ENCODE data around the gene SSBP4. TPM values are rescaled to one million over a fixed set of nuclear protein-coding genes. Genes with fewer than 3 reads are reported as not detected.

SSBP4 gene
- total and polyA plus RNA-seq, 9 of the 15 experiments (the other 6 are each of a cell fraction or from before 2014, with no cell fraction given), result 1.1 to 189 (median 39.0) TPM

GRCh38 chr19:18401580-18402112 is 17.6 kb upstream of the SSBP4 start (continued):
- TF ChIP-seq FOXP4 (CRISPR knock-in tag; IDR thresholded peaks at IDR 0.05; ENCODE audit: borderline replicate concordance) (no peak), MAFG (tag; conservative IDR thresholded peaks at IDR 0.05) (no peak), ZKSCAN1 (IDR thresholded peaks at IDR 0.05; ENCODE audit: low read depth, low read length) (0 out of 2 replicates have a peak, but pooled peaks have one; percentile 20), CBFA2T3 (IDR thresholded peaks at IDR 0.05) (peak; percentile 36; the same call in 1 of the 2 replicates), ZBTB40 (IDR thresholded peaks at IDR 0.05) (0 out of 2 replicates have a peak, but pooled peaks have one; percentile 39), ZBTB40 (CRISPR knock-in tag; IDR thresholded peaks at IDR 0.05) (no peak), ZNF224 (CRISPR knock-in tag; IDR thresholded peaks at IDR 0.05) (no peak), CTBP1 (IDR thresholded peaks at IDR 0.05; ENCODE audit: borderline replicate concordance) (peak; percentile 72; the same call in 1 of the 2 replicates)

Measured in K562 (cell line).